Liver (tissue), 9 donors: ENCODE results near the gene DTL. TPM values are rescaled to one million over a fixed set of nuclear protein-coding genes. Genes with fewer than 3 reads are reported as not detected.

ENCODE experiments used
- DNase-seq: peaks from one replicate; pipeline ENCODE4 v3.0.0-alpha.2; 2017; ENCODE audit warnings: low spot score
- H3K27ac ChIP-seq, 2 donors: one replicate each; pipeline ENCODE4 v1.7.0; 2013; ENCODE audit warnings: inconsistent platforms in 2 of 2, low read length in 2 of 2, control low read depth in 1 of 2, low read depth in 1 of 2, mild to moderate bottlenecking in 1 of 2
- H3K27me3 ChIP-seq, 4 donors: one replicate each; pipeline versions ENCODE4 v1.6.1 to v1.7.0; 2013; ENCODE audit warnings: low read length in 3 of 4, inconsistent platforms in 1 of 4, mild to moderate bottlenecking in 1 of 4, moderate library complexity in 1 of 4; ENCODE audit not compliant: control insufficient read depth in 4 of 4, insufficient read depth in 4 of 4
- H3K36me3 ChIP-seq, 4 donors: one replicate each; pipeline versions ENCODE4 v1.6.1 to v1.7.0; 2013; ENCODE audit warnings: low read length in 3 of 4, mild to moderate bottlenecking in 3 of 4, low read depth in 1 of 4, moderate library complexity in 1 of 4; ENCODE audit not compliant: control insufficient read depth in 4 of 4, insufficient read depth in 3 of 4
- H3K4me1 ChIP-seq, 4 donors: one replicate each; pipeline versions ENCODE4 v1.6.1 to v1.7.0; 2013; ENCODE audit warnings: low read length in 3 of 4, mild to moderate bottlenecking in 3 of 4, moderate library complexity in 1 of 4; ENCODE audit not compliant: control insufficient read depth in 4 of 4, insufficient read depth in 4 of 4
- H3K4me3 ChIP-seq, 3 donors: one replicate each; pipeline versions ENCODE4 v1.6.1 to v1.7.0; 2013; ENCODE audit warnings: low read length in 3 of 3, control low read depth in 1 of 3, low read depth in 1 of 3, mild to moderate bottlenecking in 1 of 3
- H3K9ac ChIP-seq, 2 donors: one replicate each; pipeline ENCODE4 v1.7.0; 2013; ENCODE audit warnings: low read length in 2 of 2, mild to moderate bottlenecking in 2 of 2, moderate library complexity in 2 of 2, control low read depth in 1 of 2, low read depth in 1 of 2
- H3K9me3 ChIP-seq, 4 donors: one replicate each; pipeline versions ENCODE4 v1.6.1 to v1.7.0; 2013; ENCODE audit warnings: low read length in 3 of 4; ENCODE audit not compliant: control insufficient read depth in 4 of 4
- ATF3 ChIP-seq: IDR thresholded peaks from 2 replicates; pipeline ENCODE4 v1.6.1; 2016; ENCODE audit warnings: antibody characterized with exemption
- FOXA2 ChIP-seq: IDR thresholded peaks from 2 replicates; pipeline ENCODE4 v1.6.1; 2016; ENCODE audit warnings: antibody characterized with exemption
- GABPA ChIP-seq, 2 donors: IDR thresholded peaks in 1 of 2; conservative IDR thresholded peaks in 1 of 2; 2 replicates each; pipeline ENCODE4 v1.6.1; 2016; ENCODE audit warnings: antibody characterized with exemption in 2 of 2, mild to moderate bottlenecking in 1 of 2, moderate library complexity in 1 of 2
- HNF4G ChIP-seq: IDR thresholded peaks from 2 replicates; pipeline ENCODE4 v1.6.1; 2016; ENCODE audit warnings: antibody characterized with exemption
- NR2F2 ChIP-seq: IDR thresholded peaks from 2 replicates; pipeline ENCODE4 v1.6.1; 2016; ENCODE audit warnings: antibody characterized with exemption
- RXRA ChIP-seq, 2 donors: IDR thresholded peaks; 2 replicates each; pipeline ENCODE4 v1.6.1; 2017 to 2018; ENCODE audit warnings: antibody characterized with exemption in 2 of 2, mild to moderate bottlenecking in 1 of 2
- SP1 ChIP-seq: IDR thresholded peaks from 2 replicates; pipeline ENCODE4 v1.6.1; 2018; ENCODE audit warnings: antibody characterized with exemption, mild to moderate bottlenecking
- YY1 ChIP-seq: IDR thresholded peaks from 2 replicates; pipeline ENCODE4 v1.6.1; 2016; ENCODE audit warnings: antibody characterized with exemption, mild to moderate bottlenecking
- ZBTB33 ChIP-seq: IDR thresholded peaks from 2 replicates; pipeline ENCODE4 v1.6.1; 2016; ENCODE audit warnings: antibody characterized with exemption
- WGBS: extraction: QIAGEN DNeasy Blood & Tissue Kit; methylation state at CpG from one replicate; pipeline ENCODE4 v1.1.7; 2013; 5-methylcytosine and 5-hydroxymethylcytosine counted together
- polyA plus RNA-seq, 2 donors: library from polyadenylated mRNA; stranded (reverse) in 1 of 2; unstranded in 1 of 2; fragments of 200-250 nt in 1 of 2; fragments of >200 nt in 1 of 2; fragmentation: Nextera tagmentation in 1 of 2; extraction: Ambion mirVana in 1 of 2; gene quantifications; one replicate each; pipeline versions ENCODE4 v1.2.1 to v1.2.3, GENCODE V29; 2013 to 2015
- total RNA-seq, 2 donors: library from RNA; depleted of rRNA; stranded (reverse); fragments of >200 nt; gene quantifications; one replicate each; pipeline ENCODE4 v1.2.3, GENCODE V29; 2014
- TF ChIP-seq, protein P1 (sequence below): fragments of 150-350 bp; IDR thresholded peaks from 2 replicates; pipeline ENCODE4 v1.5.1; 2017; ENCODE audit warnings: improper control_type of control experiment, low read depth, low read length; ENCODE audit not compliant: missing input control
- TF ChIP-seq, protein P2 (sequence below): IDR thresholded peaks from 2 replicates; pipeline ENCODE4 v1.6.1; 2016; ENCODE audit warnings: antibody characterized with exemption, mild to moderate bottlenecking
- donor health status: healthy.
- donor health status: healthy.
- donor health status: healthy.
- donor health status: healthy.
- donor health status: healthy.

Gene DTL
- total and polyA plus RNA-seq, 4 donors, result 0.17 to 17.9 (median 0.73) TPM

DNA sequence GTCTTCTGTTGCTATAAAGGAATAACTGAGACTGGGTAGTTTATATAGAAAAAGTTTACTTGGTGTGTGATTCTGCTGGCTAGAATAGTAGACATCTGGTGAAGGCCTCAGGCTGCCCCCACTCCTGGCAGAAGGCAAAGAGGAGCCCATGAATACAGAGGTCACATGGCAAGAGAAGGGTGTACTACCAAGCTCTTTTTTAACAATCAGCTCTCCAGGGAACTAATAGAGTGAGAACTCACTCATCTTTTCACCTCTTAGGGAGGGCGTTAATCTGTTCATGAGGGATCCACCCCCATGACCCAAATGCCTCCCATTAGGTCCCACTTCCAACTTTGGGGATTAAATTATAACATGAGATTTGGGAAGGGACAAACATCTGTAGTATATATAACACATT, 9.3 kb downstream of the DTL start:
- WGBS, result 97% methylated on average over 1 of the region's 1 CpG
- Histone ChIP-seq H3K9ac (no peak overlapping the region), H3K9me3 (no peaks in the 10 kb centered on the region), H3K4me3 (no peak overlapping the region), H3K27me3 (no peaks in the 10 kb centered on the region), H3K27ac (no peak overlapping the region), H3K4me1 (no peaks in the 10 kb centered on the region), H3K36me3 (no peaks in the 10 kb centered on the region)
- no peak for TF ChIP-seq GABPA (IDR thresholded peaks at IDR 0.05 in 1 of 2, conservative IDR thresholded peaks at IDR 0.05 in 1 of 2)
- TF ChIP-seq YY1, result no peak
- TF ChIP-seq SP1, result no peak
- no peak for TF ChIP-seq NR2F2
- no peak for TF ChIP-seq FOXA2
- TF ChIP-seq, protein P1, sequence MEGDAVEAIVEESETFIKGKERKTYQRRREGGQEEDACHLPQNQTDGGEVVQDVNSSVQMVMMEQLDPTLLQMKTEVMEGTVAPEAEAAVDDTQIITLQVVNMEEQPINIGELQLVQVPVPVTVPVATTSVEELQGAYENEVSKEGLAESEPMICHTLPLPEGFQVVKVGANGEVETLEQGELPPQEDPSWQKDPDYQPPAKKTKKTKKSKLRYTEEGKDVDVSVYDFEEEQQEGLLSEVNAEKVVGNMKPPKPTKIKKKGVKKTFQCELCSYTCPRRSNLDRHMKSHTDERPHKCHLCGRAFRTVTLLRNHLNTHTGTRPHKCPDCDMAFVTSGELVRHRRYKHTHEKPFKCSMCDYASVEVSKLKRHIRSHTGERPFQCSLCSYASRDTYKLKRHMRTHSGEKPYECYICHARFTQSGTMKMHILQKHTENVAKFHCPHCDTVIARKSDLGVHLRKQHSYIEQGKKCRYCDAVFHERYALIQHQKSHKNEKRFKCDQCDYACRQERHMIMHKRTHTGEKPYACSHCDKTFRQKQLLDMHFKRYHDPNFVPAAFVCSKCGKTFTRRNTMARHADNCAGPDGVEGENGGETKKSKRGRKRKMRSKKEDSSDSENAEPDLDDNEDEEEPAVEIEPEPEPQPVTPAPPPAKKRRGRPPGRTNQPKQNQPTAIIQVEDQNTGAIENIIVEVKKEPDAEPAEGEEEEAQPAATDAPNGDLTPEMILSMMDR, result no peak
- no peak for TF ChIP-seq ZBTB33
- TF ChIP-seq ATF3, result no peak
- DNase-seq, result no peak

- WGBS, result 100% methylated on average over 2 of the region's 2 CpGs
- Histone ChIP-seq H3K9me3 (no peaks in the 10 kb centered on the region), H3K4me3 (no peak overlapping the region), H3K27ac (no peak overlapping the region), H3K27me3 (no peaks in the 10 kb centered on the region), H3K4me1 (no peaks in the 10 kb centered on the region), H3K9ac (no peak overlapping the region), H3K36me3 (no peaks in the 10 kb centered on the region)
- DNase-seq, result no peak
- TF ChIP-seq RXRA (IDR thresholded peaks at IDR 0.05), result no peak
- no peak for TF ChIP-seq GABPA (IDR thresholded peaks at IDR 0.05 in 1 of 2, conservative IDR thresholded peaks at IDR 0.05 in 1 of 2)
- TF ChIP-seq ATF3, result no peak
- TF ChIP-seq, protein P2, sequence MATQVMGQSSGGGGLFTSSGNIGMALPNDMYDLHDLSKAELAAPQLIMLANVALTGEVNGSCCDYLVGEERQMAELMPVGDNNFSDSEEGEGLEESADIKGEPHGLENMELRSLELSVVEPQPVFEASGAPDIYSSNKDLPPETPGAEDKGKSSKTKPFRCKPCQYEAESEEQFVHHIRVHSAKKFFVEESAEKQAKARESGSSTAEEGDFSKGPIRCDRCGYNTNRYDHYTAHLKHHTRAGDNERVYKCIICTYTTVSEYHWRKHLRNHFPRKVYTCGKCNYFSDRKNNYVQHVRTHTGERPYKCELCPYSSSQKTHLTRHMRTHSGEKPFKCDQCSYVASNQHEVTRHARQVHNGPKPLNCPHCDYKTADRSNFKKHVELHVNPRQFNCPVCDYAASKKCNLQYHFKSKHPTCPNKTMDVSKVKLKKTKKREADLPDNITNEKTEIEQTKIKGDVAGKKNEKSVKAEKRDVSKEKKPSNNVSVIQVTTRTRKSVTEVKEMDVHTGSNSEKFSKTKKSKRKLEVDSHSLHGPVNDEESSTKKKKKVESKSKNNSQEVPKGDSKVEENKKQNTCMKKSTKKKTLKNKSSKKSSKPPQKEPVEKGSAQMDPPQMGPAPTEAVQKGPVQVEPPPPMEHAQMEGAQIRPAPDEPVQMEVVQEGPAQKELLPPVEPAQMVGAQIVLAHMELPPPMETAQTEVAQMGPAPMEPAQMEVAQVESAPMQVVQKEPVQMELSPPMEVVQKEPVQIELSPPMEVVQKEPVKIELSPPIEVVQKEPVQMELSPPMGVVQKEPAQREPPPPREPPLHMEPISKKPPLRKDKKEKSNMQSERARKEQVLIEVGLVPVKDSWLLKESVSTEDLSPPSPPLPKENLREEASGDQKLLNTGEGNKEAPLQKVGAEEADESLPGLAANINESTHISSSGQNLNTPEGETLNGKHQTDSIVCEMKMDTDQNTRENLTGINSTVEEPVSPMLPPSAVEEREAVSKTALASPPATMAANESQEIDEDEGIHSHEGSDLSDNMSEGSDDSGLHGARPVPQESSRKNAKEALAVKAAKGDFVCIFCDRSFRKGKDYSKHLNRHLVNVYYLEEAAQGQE, result no peak
- TF ChIP-seq HNF4G, result no peak
- no peak for TF ChIP-seq NR2F2
- TF ChIP-seq, protein P1, result no peak
Observed at GRCh38 chr1:212045981-212046380, 10.4 kb downstream of the DTL start.
